K562 (cell line): ENCODE data around the gene SDC3. TPM values are rescaled to one million over a fixed set of nuclear protein-coding genes. Genes with fewer than 3 reads are reported as not detected.

Experiments
- ARNT ChIP-seq, 2 experiments: fragments of 450-650 bp; IDR thresholded peaks; 2 replicates each; pipeline ENCODE4 v1.6.1; 2016; ENCODE audit warnings: mild to moderate bottlenecking in 1 of 2
- BDP1 ChIP-seq: IDR thresholded peaks from 3 replicates; pipeline ENCODE4 v1.6.1; 2011; ENCODE audit not compliant: insufficient read length, insufficient read depth
- BRD9 ChIP-seq: fragments of 450-650 bp; IDR thresholded peaks from 2 replicates; pipeline ENCODE4 v1.6.1; 2018; ENCODE audit warnings: low read depth; ENCODE audit not compliant: partially characterized antibody
- CREM ChIP-seq: IDR thresholded peaks from 2 replicates; pipeline ENCODE4 v1.6.1; 2014; ENCODE audit warnings: antibody characterized with exemption, low read depth
- FOXJ2 ChIP-seq: fragments of 200-800 bp; sonication (Bioruptor generic); IDR thresholded peaks from 2 replicates; pipeline ENCODE4 v1.6.1; 2016; ENCODE audit warnings: missing genetic modification characterization, missing compliant biosample characterization
- HMBOX1 ChIP-seq: sonication (generic); IDR thresholded peaks from 2 replicates; pipeline ENCODE4 v1.6.1; 2016
- JUNB ChIP-seq: fragments of 450-650 bp; formaldehyde crosslinking; conservative IDR thresholded peaks from 2 replicates; pipeline ENCODE4 v1.4.0; 2020; ENCODE audit warnings: mild to moderate bottlenecking
- LARP7 ChIP-seq: fragments of 450-650 bp; IDR thresholded peaks from 2 replicates; pipeline ENCODE4 v1.6.1; 2016
- MTA2 ChIP-seq: fragments of 450-650 bp; IDR thresholded peaks from 2 replicates; pipeline ENCODE4 v1.6.1; 2016; ENCODE audit warnings: low read depth
- MXI1 ChIP-seq: IDR thresholded peaks from 2 replicates; pipeline ENCODE4 v1.6.1; 2011; ENCODE audit warnings: low read depth, mild to moderate bottlenecking, improper control_type of control experiment, low read length
- OTX1 ChIP-seq: fragments of 450-650 bp; formaldehyde crosslinking; IDR thresholded peaks from 2 replicates; pipeline ENCODE4 v1.4.0; 2022; ENCODE audit warnings: mild to moderate bottlenecking
- PCBP2 ChIP-seq: fragments of 200-400 bp; formaldehyde crosslinking; IDR thresholded peaks from 2 replicates; pipeline ENCODE4 v1.6.1; 2018; ENCODE audit warnings: low read length, low read depth, mild to moderate bottlenecking, moderate library complexity; ENCODE audit not compliant: poor library complexity, severe bottlenecking
- RBM22 ChIP-seq: fragments of 200-400 bp; formaldehyde crosslinking; IDR thresholded peaks from 2 replicates; pipeline ENCODE4 v1.6.1; 2018; ENCODE audit warnings: low read length, low read depth; ENCODE audit not compliant: poor library complexity, severe bottlenecking
- RFX5 ChIP-seq: IDR thresholded peaks from 2 replicates; pipeline ENCODE4 v1.6.1; 2011; ENCODE audit warnings: low read depth, mild to moderate bottlenecking, improper control_type of control experiment, low read length
- SOX6 ChIP-seq: fragments of 450-650 bp; IDR thresholded peaks from 2 replicates; pipeline ENCODE4 v1.6.1; 2014; ENCODE audit warnings: mild to moderate bottlenecking
- SRF ChIP-seq, 2 experiments: fragments of 250-450, 450-650 bp in 1 of 2; sonication (Bioruptor Pico) in 1 of 2; sonication (generic) in 1 of 2; formaldehyde crosslinking; IDR thresholded peaks; 2 replicates each; pipeline versions ENCODE4 v1.5.0 to v1.5.1; 2020 to 2022; ENCODE audit warnings: mild to moderate bottlenecking in 1 of 2, missing genetic modification reagents in 1 of 2
- SUPT5H ChIP-seq: fragments of 450-650 bp; IDR thresholded peaks from 2 replicates; pipeline ENCODE4 v1.6.1; 2016
- ZMIZ1 ChIP-seq, 2 experiments: fragments of 150-350 bp in 1 of 2; IDR thresholded peaks; 2 replicates each; pipeline ENCODE4 v1.6.1; 2012 to 2016; ENCODE audit warnings: low read depth in 2 of 2, low read length in 2 of 2, mild to moderate bottlenecking in 1 of 2, moderate library complexity in 1 of 2
- ZNF197 ChIP-seq: fragments of 200-800 bp; sonication (Bioruptor generic); IDR thresholded peaks from 2 replicates; pipeline ENCODE4 v1.6.1; 2016; ENCODE audit warnings: low read depth, missing genetic modification characterization, missing compliant biosample characterization
- ZNF354B ChIP-seq: fragments of 250-450 bp; sonication (Bioruptor Pico); IDR thresholded peaks from 2 replicates; pipeline ENCODE4 v1.4.0; 2020
- ZNF431 ChIP-seq: sonication (generic); formaldehyde crosslinking; IDR thresholded peaks from 2 replicates; pipeline ENCODE4 v1.8.0; 2022; ENCODE audit warnings: mild to moderate bottlenecking, missing genetic modification reagents
- ZNF445 ChIP-seq: fragments of 250-450 bp; sonication (Bioruptor Pico); IDR thresholded peaks from 2 replicates; pipeline ENCODE4 v1.4.0; 2020; ENCODE audit warnings: low read depth, mild to moderate bottlenecking, moderate library complexity
- ZNF717 ChIP-seq: fragments of 250-450 bp; sonication (Bioruptor Pico); IDR thresholded peaks from 2 replicates; pipeline ENCODE4 v1.5.0; 2021
- ZNF77 ChIP-seq: fragments of 250-450 bp; sonication (Bioruptor Pico); IDR thresholded peaks from 2 replicates; pipeline ENCODE4 v1.5.0; 2020
- polyA plus RNA-seq, 8 experiments: library from polyadenylated mRNA; depleted of rRNA in 4 of 8; stranded (reverse) in 5 of 8; unstranded in 3 of 8; fragments of >200 nt; fragmentation: Nextera tagmentation in 2 of 8; fragmentation: Illumina TruSeq in 1 of 8; extraction: Ambion mirVana in 2 of 8; extraction: Trizol in 1 of 8; gene quantifications; 2 replicates each; pipeline versions ENCODE4 v1.2.1 to v1.2.3, GENCODE V29; 2011 to 2014; ENCODE audit warnings: inconsistent platforms in 1 of 8, missing spikeins in 1 of 8
- total RNA-seq, 7 experiments: library from RNA; depleted of rRNA in 6 of 7; stranded (reverse); fragments of >200 nt in 6 of 7; fragmentation: Illumina TruSeq in 2 of 7; extraction: Trizol in 2 of 7; gene quantifications; 2 replicates each; pipeline versions ENCODE4 v1.2.1 to v1.2.3, GENCODE V29; 2011 to 2021; ENCODE audit warnings: low replicate concordance in 1 of 7
- TF ChIP-seq, protein P1 (sequence below), 2 experiments: fragments of 200-800 bp in 1 of 2; sonication (Bioruptor generic) in 1 of 2; sonication (generic) in 1 of 2; formaldehyde crosslinking in 1 of 2; IDR thresholded peaks in 1 of 2; conservative IDR thresholded peaks in 1 of 2; 2 replicates each; pipeline versions ENCODE4 v1.5.0 to v1.6.1; 2016 to 2020; ENCODE audit warnings: missing compliant biosample characterization in 1 of 2, missing genetic modification characterization in 1 of 2, missing genetic modification reagents in 1 of 2

The SDC3 gene
- total and polyA plus RNA-seq, 9 of the 15 experiments (the other 6 are each of a cell fraction or from before 2014, with no cell fraction given): 0.38 to 44.1 (median 12.1) TPM

- TF ChIP-seq ZNF77 (no peak), ZNF197 (no peak; the same call in 1 of the 2 replicates), JUNB (no peak), ZNF431 (CRISPR knock-in tag) (no peak), PCBP2 (no peak), ARNT (IDR thresholded peaks at IDR 0.05) (no peak), MXI1 (no peak), RFX5 (no peak), MTA2 (no peak), SOX6 (no peak), ZNF354B (CRISPR knock-in tag) (no peak), OTX1 (CRISPR knock-in tag) (no peak), ZNF717 (no peak), SUPT5H (no peak), LARP7 (no peak), CREM (0 out of 2 replicates have a peak, but pooled peaks have one; percentile 12), RBM22 (no peak), ZNF445 (no peak), HMBOX1 (no peak), FOXJ2 (tag) (no peak), SRF (CRISPR knock-in tag; IDR thresholded peaks at IDR 0.05) (no peak), ZMIZ1 (IDR thresholded peaks at IDR 0.05; ENCODE audit: low read depth in 2 of 2, low read length in 2 of 2) (no peak), BDP1 (no peak), BRD9 (no peak)
- TF ChIP-seq, protein P1, sequence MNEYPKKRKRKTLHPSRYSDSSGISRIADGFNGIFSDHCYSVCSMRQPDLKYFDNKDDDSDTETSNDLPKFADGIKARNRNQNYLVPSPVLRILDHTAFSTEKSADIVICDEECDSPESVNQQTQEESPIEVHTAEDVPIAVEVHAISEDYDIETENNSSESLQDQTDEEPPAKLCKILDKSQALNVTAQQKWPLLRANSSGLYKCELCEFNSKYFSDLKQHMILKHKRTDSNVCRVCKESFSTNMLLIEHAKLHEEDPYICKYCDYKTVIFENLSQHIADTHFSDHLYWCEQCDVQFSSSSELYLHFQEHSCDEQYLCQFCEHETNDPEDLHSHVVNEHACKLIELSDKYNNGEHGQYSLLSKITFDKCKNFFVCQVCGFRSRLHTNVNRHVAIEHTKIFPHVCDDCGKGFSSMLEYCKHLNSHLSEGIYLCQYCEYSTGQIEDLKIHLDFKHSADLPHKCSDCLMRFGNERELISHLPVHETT (CRISPR knock-in tag; conservative IDR thresholded peaks at IDR 0.05 in 1 of 2, IDR thresholded peaks at IDR 0.05 in 1 of 2): no peak
Measured at GRCh38 chr1:30895382-30895943, 13.1 kb downstream of the SDC3 start (continued).
